MG63 (cell line): Measurements from ENCODE around the gene TEX2. TPM values are rescaled to one million over a fixed set of nuclear protein-coding genes. Genes with fewer than 3 reads are reported as not detected.

Experiments used
- DNase-seq: peaks from one replicate; pipeline ENCODE4 v3.0.0-alpha.2; 2020
- H3K27me3 ChIP-seq: fragments of 250-450 bp; sonication (Bioruptor Pico); 2 replicates; pipeline ENCODE4 v1.5.1; 2020; ENCODE audit warnings: mild to moderate bottlenecking, moderate library complexity
- H3K36me3 ChIP-seq: fragments of 250-450 bp; sonication (Bioruptor Pico); 2 replicates; pipeline ENCODE4 v1.5.1; 2020; ENCODE audit warnings: mild to moderate bottlenecking, moderate library complexity
- H3K4me3 ChIP-seq: fragments of 250-450 bp; sonication (Bioruptor Pico); 2 replicates; pipeline ENCODE4 v1.5.1; 2020; ENCODE audit warnings: mild to moderate bottlenecking, moderate library complexity
- H3K9me3 ChIP-seq: fragments of 250-450 bp; sonication (Bioruptor Pico); 2 replicates; pipeline ENCODE4 v1.5.1; 2020; ENCODE audit warnings: mild to moderate bottlenecking, moderate library complexity
- total RNA-seq: library from RNA; depleted of rRNA; stranded (reverse); fragments of >200 nt; shearing (Covaris generic); gene quantifications from 2 replicates; pipeline ENCODE4 v1.2.3, GENCODE V29; 2014; ENCODE audit warnings: low replicate concordance; rRNA removed

Gene TEX2
- total RNA-seq, 1 experiment from 2014 or later, result 17.2 TPM

DNA sequence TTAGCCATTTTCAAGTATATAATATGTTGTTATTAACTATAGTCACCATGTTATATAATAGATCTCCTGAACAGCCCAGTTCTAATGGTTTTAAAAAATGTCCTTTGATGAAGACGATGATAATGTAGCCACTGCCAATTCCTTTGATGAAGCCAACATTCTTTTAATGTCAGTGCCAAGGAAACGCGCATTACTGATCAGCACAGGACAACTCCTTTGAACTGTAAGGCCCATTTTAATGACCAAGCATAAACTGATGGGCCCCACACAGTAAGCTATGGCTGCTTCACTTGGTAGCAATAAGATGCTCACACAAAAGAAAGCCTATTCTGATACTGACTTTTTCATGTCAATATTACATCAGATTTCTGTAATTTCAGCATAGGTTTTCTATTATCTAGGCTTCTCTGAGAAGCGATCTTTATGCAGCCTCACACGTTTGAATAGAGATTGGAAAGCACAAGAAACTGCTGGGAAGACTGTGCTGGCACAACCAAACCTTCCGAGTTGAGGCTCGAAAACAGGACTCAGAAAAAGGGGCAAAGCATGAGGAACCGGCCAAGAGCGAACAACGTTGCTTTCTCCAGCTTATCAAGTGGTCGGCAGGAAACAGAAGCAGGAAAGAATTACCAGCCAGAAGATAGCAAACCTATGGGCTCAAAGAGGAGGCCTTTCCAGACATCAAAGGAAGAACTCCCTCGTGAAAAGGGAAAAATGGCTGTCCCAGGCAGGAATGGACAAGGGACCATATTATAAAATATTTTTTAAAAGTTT lies 152.5 kb downstream of the TEX2 start:
- DNase-seq, result no peak
- Histone ChIP-seq H3K4me3 (no peak overlapping the region), H3K9me3 (no peaks in the 10 kb centered on the region; the same call in 1 of the 2 replicates), H3K27me3 (no peaks in the 10 kb centered on the region), H3K36me3 (no peaks in the 10 kb centered on the region; the same call in 1 of the 2 replicates)

DNA sequence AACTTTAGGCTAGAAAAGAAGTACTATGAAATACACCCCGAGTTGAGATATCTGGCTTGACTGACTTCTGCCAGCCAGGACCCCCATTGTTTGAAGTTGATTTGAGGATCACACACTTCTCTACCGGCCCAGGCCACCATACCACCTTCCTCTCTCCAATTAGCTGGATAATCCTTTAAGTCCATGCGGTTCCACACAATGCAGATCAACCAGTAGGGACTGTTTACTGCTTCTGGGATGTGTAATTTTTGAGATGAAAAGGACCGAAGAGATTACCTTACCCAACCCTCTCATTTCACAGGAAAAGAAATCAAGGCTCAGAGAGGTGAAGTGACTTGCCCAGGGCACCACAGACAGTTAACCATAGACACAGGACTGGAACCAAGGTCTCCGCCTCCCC lies 153.7 kb downstream of the TEX2 start:
- DNase-seq, result no peak
- Histone ChIP-seq H3K4me3 (no peak overlapping the region), H3K36me3 (no peaks in the 10 kb centered on the region; the same call in 1 of the 2 replicates), H3K27me3 (no peaks in the 10 kb centered on the region), H3K9me3 (no peaks in the 10 kb centered on the region; the same call in 1 of the 2 replicates)

DNA sequence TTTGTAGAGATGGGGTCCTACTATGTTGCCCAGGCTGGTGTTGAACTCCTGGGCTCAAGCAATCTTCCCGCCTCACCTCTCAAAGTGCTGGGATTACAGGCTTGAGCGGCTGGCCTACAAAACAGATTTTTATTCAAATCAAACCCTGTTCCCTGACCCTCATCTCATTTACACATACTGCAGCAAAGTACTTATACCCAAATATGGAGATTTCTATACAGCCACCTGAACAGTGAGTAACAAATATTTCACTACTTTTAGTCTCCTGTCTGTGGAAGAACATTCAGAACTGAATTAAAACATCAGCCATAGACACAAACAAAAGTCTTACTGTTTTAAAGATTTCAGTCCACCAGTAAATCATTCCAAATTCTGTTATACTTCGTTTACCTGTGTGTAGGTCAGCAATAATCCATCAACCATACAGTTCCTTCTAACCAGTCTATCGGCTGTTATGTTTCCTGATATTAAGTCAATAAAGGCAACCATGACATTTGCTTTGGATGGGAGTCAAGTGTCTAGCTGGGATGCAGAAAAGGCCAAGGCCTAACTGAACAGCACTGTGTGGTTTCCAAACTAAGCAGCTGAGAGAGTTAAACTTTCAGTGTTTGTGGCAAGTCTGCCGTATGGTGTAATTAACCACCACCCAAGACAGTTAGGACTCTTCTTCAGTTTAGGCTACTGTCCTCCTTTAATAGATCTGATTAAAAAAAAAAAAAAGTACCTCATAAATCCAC lies 155.4 kb downstream of the TEX2 start:
- DNase-seq, result no peak
- Histone ChIP-seq H3K9me3 (no peaks in the 10 kb centered on the region), H3K27me3 (no peaks in the 10 kb centered on the region), H3K4me3 (no peak overlapping the region), H3K36me3 (no peaks in the 10 kb centered on the region; the same call in 1 of the 2 replicates)

DNA sequence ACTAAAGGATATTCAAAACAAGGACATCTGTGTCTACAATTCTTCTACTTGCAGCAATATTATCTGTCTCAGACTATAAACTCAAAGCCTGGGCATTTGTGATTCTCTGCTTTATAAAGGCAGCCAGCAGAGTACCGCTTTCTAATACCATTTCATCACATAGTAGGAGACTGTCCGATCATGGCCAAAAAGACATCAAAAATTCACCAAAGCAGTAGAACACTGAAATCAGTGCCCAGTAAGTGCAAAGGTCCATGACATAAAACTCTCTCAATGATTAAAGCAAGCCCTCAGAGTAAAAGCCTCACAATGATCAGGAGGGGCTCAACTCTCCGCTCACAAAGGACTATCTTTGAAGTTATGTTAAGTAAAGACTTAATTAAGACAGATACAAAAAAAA lies 156.1 kb downstream of the TEX2 start:
- H3K9me3 ChIP-seq, result no peaks in the 10 kb centered on the region
- no peaks in the 10 kb centered on the region for H3K36me3 ChIP-seq
- DNase-seq, result no peak
- no peak overlapping the region for H3K4me3 ChIP-seq
- H3K27me3 ChIP-seq, result no peaks in the 10 kb centered on the region

DNA sequence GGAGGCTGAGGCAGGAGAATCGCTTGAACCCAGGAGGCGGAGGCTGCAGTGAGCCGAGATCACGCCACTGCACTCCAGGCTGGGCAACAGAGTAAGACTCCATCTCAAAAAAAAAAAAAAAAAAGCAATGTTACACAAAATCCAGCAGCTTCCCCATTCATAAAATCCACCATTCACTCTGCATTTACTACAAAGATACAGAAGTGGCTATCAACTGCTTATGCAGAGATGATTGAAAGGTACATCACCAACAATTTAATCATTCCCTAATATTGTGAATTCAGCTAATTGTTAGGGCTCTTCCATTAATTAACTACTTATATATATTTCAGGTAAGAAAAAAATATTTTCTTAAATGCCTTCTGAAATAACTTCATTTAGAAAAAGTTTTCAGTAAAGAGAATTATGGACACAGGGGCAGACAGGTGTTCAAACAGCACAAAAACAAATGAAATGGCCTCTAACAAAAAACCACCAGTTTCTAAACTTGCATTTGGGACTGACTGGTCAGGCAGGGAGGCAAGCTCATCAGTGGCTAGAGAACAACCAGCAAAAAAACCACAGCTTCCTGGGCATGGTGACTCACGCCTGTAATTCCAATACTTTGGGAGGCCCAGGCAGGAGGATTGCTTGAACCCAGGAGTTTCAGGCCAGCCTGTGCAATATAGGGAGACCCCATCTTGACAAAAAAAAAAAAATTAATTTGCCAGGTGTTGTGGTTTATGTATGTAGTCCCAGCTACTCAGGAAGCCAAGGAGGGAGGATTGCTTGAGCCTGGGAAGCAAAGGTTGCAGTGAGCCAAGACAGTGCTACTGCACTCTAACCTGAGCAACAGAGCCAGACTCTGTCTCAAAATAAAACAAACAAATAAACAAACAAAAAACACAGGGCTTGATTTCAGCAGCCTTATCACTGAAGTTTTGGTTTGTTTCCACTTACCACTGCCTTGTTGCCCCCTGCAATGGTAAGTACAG lies 159.4 kb downstream of the TEX2 start:
- H3K36me3 ChIP-seq, result no peaks in the 10 kb centered on the region
- H3K4me3 ChIP-seq, result no peak overlapping the region
- H3K27me3 ChIP-seq, result no peaks in the 10 kb centered on the region
- peak; percentile 56 for DNase-seq
- no peaks in the 10 kb centered on the region for H3K9me3 ChIP-seq

DNA sequence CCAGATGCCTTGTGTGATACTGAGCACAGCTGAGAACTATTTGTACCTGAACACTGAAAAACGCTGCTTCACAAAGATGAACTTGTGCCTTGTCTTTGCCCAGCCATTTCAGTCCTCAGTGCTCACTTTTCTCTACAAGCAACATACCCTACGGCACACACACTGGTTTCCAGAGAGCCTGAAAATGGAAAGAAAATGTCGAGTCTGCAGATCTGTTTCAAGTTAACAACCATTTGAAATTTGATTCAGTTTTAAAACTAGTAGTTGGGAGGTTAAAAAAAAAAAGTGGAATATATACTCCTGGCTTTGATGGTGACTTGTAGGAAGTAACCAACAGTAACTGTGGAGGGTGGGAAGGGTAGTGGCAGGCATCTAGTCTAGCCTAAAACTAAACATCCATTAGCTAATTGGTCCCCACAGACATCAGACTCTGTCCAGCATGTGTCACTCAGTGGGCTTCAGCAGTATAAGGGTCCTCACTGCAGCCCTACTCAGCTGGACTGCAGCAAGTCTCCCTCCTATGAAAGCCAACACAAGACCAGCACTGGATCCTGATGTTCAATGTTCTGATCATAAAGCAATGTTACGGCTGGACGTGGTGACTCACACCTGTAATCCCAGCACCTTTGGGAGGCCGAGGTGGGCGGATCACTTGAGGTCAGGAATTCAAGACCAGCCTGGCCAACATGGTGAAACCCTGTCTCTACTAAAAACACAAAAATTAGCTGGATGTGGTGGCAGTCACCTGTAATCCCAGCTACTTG lies 160.3 kb downstream of the TEX2 start:
- H3K4me3 ChIP-seq, result no peak overlapping the region
- no peak for DNase-seq
- H3K27me3 ChIP-seq, result no peaks in the 10 kb centered on the region
- H3K9me3 ChIP-seq, result no peaks in the 10 kb centered on the region
- H3K36me3 ChIP-seq, result no peaks in the 10 kb centered on the region

DNA sequence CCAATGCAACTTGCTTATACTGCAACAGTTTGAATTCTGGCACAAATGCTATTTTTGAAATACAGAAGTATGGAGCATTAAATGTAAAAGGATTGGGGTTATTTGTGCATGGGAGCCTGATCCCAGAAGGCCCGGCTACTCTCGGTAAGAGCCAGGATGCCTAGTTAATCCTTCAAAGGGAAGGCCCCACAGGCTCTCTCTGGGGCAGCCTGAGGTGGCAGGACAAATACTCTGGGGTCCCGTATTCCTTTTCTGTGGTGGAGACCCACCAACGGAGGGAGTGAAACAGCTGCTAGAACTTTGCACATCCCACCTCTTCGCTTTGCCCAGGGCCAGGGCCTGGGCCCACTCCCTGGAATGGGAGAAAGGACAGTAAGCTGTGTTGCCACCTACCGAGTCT lies 163.5 kb downstream of the TEX2 start:
- H3K36me3 ChIP-seq, result peaks cover 3% of the 10 kb centered on the region; the same call in 1 of the 2 replicates
- H3K4me3 ChIP-seq, result no peak overlapping the region
- no peaks in the 10 kb centered on the region for H3K9me3 ChIP-seq
- no peak for DNase-seq
- H3K27me3 ChIP-seq, result no peaks in the 10 kb centered on the region

Other genes with a start within 250 kb of the TEX2 start
- gene ICAM2, start 242.6 kb downstream of the TEX2 start, total RNA-seq, result not detected in 2 replicates
- gene ERN1, start 133.1 kb downstream of the TEX2 start, total RNA-seq, result 3.0 and 6.9 TPM in 2 replicates
- 0.10 TPM in 1 of 2 replicates, not detected in the other for gene PECAM1, start 127.6 kb upstream of the TEX2 start, total RNA-seq
- gene MILR1, start 185.9 kb upstream of the TEX2 start, total RNA-seq, result 5.6 and 19.0 TPM in 2 replicates
- 2.8 and 10.4 TPM in 2 replicates for gene POLG2, start 233.8 kb upstream of the TEX2 start, total RNA-seq
- gene DDX5, start 243.0 kb upstream of the TEX2 start, total RNA-seq, result 420 and 1,383 TPM in 2 replicates
- 9.1 and 17.7 TPM in 2 replicates for gene CEP95, start 243.7 kb upstream of the TEX2 start, total RNA-seq